Fibroblast of mammary gland (primary cell): ENCODE measurements around the gene AP1S3.
A peak's percentile ranks its signal among the peaks of the same experiment; 100 is the strongest.
"Not testable (repeated sequence)": the region's sequence is repeated elsewhere in the genome, so short reads cannot be mapped to it uniquely, and the experiment has no call there.

Experiments
- DNase-seq: peaks from one replicate; pipeline ENCODE4 v3.0.0-alpha.2; 2010; ENCODE audit warnings: low read depth
- H3K4me3 ChIP-seq: 2 replicates; pipeline ENCODE4 v1.5.1; 2011; ENCODE audit warnings: low read depth, mild to moderate bottlenecking, low read length, moderate library complexity; ENCODE audit not compliant: control insufficient read depth
- TF ChIP-seq, protein P1 (sequence below): conservative IDR thresholded peaks from 2 replicates; pipeline ENCODE4 v1.5.1; 2011; ENCODE audit warnings: low read depth, low read length, inconsistent platforms; ENCODE audit not compliant: control insufficient read depth, insufficient read depth

AP1S3 gene

DNA sequence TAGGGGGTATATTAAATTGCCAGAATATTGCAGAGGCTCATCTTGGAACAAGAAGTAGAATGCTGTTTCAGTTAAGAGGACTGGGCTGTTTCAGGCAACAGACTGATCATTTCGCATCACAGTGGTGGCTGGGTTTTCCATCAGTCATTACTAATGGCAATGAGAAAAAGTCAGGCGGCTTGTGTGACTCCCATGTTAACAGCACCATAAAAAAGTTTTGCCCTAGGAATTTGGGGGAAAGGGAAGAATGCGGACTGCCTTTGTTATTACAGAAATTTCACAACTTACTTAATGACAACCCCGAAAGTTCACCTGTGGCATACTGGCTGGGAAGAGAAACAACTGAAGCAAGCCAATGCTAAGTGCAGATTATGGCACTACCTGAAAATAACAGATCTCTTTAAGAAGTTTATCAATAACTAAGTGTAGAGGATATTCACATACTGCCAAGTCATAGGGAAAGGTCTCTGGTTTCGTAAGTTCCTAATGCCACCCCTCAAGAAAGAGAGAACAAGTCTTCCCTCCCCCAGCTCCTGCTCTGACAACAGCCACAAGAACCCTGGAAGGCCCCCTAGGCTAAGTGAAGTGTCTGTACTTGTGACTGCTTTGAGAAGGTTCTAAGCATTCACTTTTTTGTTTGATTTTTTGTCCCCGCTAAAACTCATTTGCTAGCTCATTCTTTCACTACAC lies 40.5 kb upstream of the AP1S3 start:
- no peak for DNase-seq
- TF ChIP-seq, protein P1, sequence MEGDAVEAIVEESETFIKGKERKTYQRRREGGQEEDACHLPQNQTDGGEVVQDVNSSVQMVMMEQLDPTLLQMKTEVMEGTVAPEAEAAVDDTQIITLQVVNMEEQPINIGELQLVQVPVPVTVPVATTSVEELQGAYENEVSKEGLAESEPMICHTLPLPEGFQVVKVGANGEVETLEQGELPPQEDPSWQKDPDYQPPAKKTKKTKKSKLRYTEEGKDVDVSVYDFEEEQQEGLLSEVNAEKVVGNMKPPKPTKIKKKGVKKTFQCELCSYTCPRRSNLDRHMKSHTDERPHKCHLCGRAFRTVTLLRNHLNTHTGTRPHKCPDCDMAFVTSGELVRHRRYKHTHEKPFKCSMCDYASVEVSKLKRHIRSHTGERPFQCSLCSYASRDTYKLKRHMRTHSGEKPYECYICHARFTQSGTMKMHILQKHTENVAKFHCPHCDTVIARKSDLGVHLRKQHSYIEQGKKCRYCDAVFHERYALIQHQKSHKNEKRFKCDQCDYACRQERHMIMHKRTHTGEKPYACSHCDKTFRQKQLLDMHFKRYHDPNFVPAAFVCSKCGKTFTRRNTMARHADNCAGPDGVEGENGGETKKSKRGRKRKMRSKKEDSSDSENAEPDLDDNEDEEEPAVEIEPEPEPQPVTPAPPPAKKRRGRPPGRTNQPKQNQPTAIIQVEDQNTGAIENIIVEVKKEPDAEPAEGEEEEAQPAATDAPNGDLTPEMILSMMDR, result no peak
- no peak overlapping the region for H3K4me3 ChIP-seq

DNA sequence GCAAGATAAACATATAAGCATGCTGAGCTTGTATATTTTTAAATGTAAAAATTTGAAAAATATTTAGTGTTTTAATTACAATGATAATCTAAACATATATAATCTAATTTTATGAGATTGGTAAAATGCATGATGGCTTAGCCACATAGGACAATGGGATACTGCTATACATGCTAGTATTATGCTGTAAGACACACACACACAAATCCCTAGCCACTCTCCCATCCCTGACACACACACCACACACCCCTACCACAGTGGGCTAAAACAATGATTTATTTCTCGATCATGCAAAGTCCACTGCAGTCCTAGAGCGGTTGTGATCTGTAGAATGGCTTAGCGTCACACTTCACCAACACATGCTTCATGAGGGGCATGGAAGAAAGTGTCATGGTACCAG lies 36.3 kb upstream of the AP1S3 start:
- no peak overlapping the region for H3K4me3 ChIP-seq
- TF ChIP-seq, protein P1, result no peak
- DNase-seq, result no peak

DNA sequence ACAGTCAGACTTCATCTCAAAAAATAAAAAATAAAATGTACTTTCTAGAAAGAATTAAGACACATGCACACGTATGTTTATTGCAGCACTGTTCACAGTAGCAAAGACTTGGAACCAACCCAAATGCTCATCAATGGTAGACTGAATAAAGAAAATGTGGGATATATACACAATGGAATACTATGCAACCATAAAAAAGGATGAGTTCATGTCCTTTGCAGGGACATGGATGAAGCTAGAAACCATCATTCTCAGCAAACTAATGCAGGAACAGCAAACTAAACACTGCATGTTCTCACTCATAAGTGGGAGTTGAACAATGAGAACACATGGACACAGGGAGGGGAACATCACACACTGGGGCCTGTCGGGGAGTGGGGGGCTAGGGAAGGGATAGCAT lies 35.4 kb upstream of the AP1S3 start:
- DNase-seq, H3K4me3 ChIP-seq: not testable (repeated sequence)

DNA sequence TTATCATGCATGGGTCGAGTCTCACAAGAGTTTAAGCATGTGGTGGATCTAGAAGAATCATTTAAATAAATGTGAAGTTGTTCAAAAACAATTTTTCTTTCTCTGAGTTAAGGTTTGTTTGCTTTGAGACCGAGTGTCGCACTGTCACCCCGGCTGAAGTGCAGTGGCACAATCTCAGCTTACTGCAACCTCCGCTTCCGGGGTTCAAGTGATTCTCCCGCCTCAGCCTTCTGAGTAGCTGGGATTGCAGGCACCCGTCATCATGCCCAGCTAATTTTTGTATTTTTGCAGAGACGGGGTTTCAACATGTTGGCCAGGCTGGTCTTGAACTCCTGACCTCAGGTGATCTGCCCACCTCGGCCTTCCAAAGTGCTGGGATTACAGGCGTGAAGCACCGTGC lies 34.3 kb upstream of the AP1S3 start:
- DNase-seq, result not testable (repeated sequence)

DNA sequence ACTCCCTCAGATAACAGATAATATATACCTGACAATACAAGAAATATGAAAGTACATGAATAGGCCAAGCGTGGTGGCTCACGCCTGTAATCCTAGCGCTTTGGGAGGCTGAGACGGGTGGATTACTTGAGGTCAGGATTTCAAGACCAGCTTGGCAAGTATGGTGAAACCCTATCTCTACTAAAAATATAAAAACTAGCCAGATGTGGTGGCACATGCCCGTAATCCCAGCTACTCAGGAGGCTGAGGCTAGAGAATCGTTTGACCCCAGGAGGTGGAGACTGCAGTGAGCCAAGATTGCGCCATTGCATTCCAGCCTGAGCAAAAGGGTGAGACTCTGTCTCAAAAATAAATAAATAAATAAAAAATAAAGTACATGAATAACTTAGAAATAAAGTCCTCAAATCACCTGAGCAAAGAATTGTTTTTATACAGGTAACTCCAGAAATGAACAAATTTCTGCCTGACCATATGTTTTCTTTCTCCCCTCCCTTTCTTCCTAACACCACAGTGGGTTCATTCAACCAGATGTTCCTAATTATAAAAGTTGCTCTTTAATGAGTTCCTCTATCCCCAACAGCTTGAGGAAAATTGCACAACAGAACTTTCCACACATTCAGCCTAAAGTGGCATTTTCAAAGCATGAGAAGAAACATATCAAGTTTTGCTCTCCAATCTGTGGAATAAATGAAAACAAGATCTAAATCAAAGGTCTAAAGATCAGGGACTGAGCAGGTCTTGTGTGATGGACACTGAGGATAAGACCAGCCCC lies 33.6 kb upstream of the AP1S3 start:
- H3K4me3 ChIP-seq, result no peak overlapping the region
- DNase-seq, result peak; percentile 42
- TF ChIP-seq, protein P1, result no peak

More for the DNA sequence above, 34.3 kb upstream of the AP1S3 start:
- H3K4me3 ChIP-seq, result not testable (repeated sequence)

DNA sequence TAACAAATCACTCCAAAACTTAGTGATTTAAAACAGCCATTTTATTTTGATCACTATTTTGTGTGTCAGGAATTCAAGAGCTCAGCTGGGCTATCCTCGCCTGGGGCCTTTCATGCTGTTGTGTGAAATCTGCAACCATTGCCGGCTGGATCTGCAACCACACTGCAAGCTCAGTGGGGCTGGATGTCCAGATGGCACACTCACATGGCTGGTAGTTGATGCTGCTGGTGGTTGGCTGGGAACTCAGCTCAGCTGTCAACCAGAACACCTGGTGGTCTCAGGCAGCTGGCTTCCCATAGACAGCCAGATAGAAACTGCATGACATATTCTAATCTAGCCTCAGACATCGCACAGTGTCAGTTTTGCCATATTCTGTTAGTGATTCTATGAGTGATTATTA lies 30.6 kb upstream of the AP1S3 start:
- no peak overlapping the region for H3K4me3 ChIP-seq
- TF ChIP-seq, protein P1, result no peak
- no peak for DNase-seq

DNA sequence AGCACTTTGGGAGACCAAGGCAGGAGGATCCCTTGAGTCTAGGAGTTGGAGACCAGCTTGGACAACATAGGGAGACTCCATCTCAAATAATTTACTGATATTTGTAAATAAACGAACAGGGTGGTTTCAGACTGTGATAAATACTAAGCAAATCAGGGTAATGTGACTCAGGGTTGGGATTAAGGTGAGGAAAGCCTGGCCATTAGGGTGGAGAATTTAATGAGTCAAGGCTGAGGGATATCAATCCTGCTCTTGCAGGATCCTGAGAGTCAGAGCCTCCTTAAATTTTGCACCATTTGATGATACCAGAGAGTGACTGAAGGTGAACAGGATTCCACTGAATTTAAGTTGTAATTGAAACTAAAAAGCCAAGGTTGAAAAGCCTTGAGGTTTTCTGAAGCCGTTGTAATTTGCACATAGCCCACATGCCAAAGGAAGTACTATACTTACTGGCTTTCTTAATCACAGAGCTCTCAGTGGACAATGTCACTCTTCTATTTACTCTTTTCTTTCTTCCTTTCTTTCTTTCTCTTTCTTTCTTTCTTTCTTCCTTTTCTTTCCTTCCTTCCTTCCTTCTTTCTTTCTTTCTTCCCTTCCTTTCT lies 28.6 kb upstream of the AP1S3 start:
- DNase-seq, result no peak
- H3K4me3 ChIP-seq, result no peak overlapping the region
- TF ChIP-seq, protein P1, result no peak
